Neural cell (in vitro differentiated cells): ENCODE measurements around the gene NOPCHAP1.

Source experiments
- EP300 ChIP-seq: fragments of 450-650 bp; conservative IDR thresholded peaks from 2 replicates; pipeline ENCODE4 v1.6.1; 2014; ENCODE audit warnings: antibody characterized with exemption, mild to moderate bottlenecking, moderate library complexity; ENCODE audit not compliant: poor library complexity, severe bottlenecking
- EZH2 ChIP-seq: fragments of 200-600, 300-800 bp; shearing (Covaris generic), sonication (generic); IDR thresholded peaks from 2 replicates; pipeline ENCODE4 v1.6.1; 2014; ENCODE audit warnings: antibody characterized with exemption, low read length, borderline replicate concordance, mild to moderate bottlenecking; ENCODE audit not compliant: insufficient read depth, poor library complexity, severe bottlenecking
- MXI1 ChIP-seq: fragments of 450-650 bp; conservative IDR thresholded peaks from 2 replicates; pipeline ENCODE4 v1.6.1; 2014; ENCODE audit warnings: antibody characterized with exemption, mild to moderate bottlenecking; ENCODE audit not compliant: poor library complexity, severe bottlenecking
- POLR2AphosphoS5 ChIP-seq: IDR thresholded peaks from 2 replicates; pipeline ENCODE4 v1.6.1; 2012
- REST ChIP-seq: IDR thresholded peaks from 2 replicates; pipeline ENCODE4 v1.6.1; 2012; ENCODE audit warnings: borderline replicate concordance
- SMC3 ChIP-seq: fragments of 450-650 bp; conservative IDR thresholded peaks from 2 replicates; pipeline ENCODE4 v1.6.1; 2014; ENCODE audit warnings: antibody characterized with exemption, mild to moderate bottlenecking, moderate library complexity; ENCODE audit not compliant: poor library complexity
- TAF1 ChIP-seq: IDR thresholded peaks from 2 replicates; pipeline ENCODE4 v1.6.1; 2012; ENCODE audit warnings: low read depth
- TF ChIP-seq, protein P1 (sequence below): fragments of 450-650 bp; IDR thresholded peaks from 2 replicates; pipeline ENCODE4 v1.5.1; 2014; ENCODE audit warnings: antibody characterized with exemption, mild to moderate bottlenecking, moderate library complexity; ENCODE audit not compliant: poor library complexity, severe bottlenecking

- TF ChIP-seq, protein P1, sequence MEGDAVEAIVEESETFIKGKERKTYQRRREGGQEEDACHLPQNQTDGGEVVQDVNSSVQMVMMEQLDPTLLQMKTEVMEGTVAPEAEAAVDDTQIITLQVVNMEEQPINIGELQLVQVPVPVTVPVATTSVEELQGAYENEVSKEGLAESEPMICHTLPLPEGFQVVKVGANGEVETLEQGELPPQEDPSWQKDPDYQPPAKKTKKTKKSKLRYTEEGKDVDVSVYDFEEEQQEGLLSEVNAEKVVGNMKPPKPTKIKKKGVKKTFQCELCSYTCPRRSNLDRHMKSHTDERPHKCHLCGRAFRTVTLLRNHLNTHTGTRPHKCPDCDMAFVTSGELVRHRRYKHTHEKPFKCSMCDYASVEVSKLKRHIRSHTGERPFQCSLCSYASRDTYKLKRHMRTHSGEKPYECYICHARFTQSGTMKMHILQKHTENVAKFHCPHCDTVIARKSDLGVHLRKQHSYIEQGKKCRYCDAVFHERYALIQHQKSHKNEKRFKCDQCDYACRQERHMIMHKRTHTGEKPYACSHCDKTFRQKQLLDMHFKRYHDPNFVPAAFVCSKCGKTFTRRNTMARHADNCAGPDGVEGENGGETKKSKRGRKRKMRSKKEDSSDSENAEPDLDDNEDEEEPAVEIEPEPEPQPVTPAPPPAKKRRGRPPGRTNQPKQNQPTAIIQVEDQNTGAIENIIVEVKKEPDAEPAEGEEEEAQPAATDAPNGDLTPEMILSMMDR, result no peak
- TF ChIP-seq REST, result no peak
- TF ChIP-seq POLR2AphosphoS5, result no peak
- TF ChIP-seq SMC3, result no peak
- no peak for TF ChIP-seq MXI1
- TF ChIP-seq EZH2, result no peak
- TF ChIP-seq TAF1, result no peak
- no peak for TF ChIP-seq EP300
Observed at GRCh38 chr12:105033851-105034250, 47.7 kb downstream of the NOPCHAP1 start.
